GM19240 (cell line): ENCODE results near the gene ZNF44.
"Not testable (repeated sequence)": the region's sequence is repeated elsewhere in the genome, so short reads cannot be mapped to it uniquely, and the experiment has no call there.

Experiments used
- DNase-seq: peaks from one replicate; pipeline ENCODE4 v3.0.0; 2011; ENCODE audit warnings: low spot score; ENCODE audit not compliant: insufficient read length

Gene ZNF44

GRCh38 chr19:12294249-12295158, at the start of gene ZNF44:
Gene ZNF44 (minus strand): TSS chr19:12294883. CDS start chr19:12294694, 189 bp downstream.
- peak; percentile 88 for DNase-seq

GRCh38 chr19:12333162-12334159, 38.8 kb upstream of the ZNF44 start, which contains the start of gene ZNF563:
Gene ZNF563 (minus strand): TSS chr19:12333633. CDS start chr19:12333482, 151 bp downstream.
- peak; percentile 82 for DNase-seq

- peak; percentile 43 for DNase-seq
Measured at GRCh38 chr19:12331211-12331941, 36.7 kb upstream of the ZNF44 start.

- no peak for DNase-seq
Measured at GRCh38 chr19:12330340-12330739, 35.7 kb upstream of the ZNF44 start.

GRCh38 chr19:12325690-12326089, 31.0 kb upstream of the ZNF44 start:
- no peak for DNase-seq

- no peak for DNase-seq
Measured at GRCh38 chr19:12318782-12319413, 24.2 kb upstream of the ZNF44 start.

GRCh38 chr19:12314553-12314952, 19.9 kb upstream of the ZNF44 start:
- no peak for DNase-seq

- DNase-seq = not testable (repeated sequence)
Measured at GRCh38 chr19:12308891-12309290, 14.2 kb upstream of the ZNF44 start.

GRCh38 chr19:12295191-12295590, 508 bp upstream of the ZNF44 start:
- no peak for DNase-seq

GRCh38 chr19:12293777-12294248, 870 bp downstream of the ZNF44 start:
- DNase-seq = peak; percentile 38

- DNase-seq = no peak
Measured at GRCh38 chr19:12289790-12290065, 5.0 kb downstream of the ZNF44 start.

- DNase-seq = no peak
Measured at GRCh38 chr19:12287958-12288500, 6.7 kb downstream of the ZNF44 start.

- DNase-seq = no peak
Measured at GRCh38 chr19:12284631-12285030, 10.1 kb downstream of the ZNF44 start.

GRCh38 chr19:12284226-12284625, 10.5 kb downstream of the ZNF44 start:
- DNase-seq = no peak

- DNase-seq = no peak
Measured at GRCh38 chr19:12278713-12279112, 16.0 kb downstream of the ZNF44 start.

- no peak for DNase-seq
Measured at GRCh38 chr19:12272980-12273901, 21.4 kb downstream of the ZNF44 start.

GRCh38 chr19:12272386-12272785, 22.3 kb downstream of the ZNF44 start:
- no peak for DNase-seq

- DNase-seq = no peak
Measured at GRCh38 chr19:12270854-12271253, 23.8 kb downstream of the ZNF44 start.
